Ascending aorta (tissue), 2 donors: ENCODE measurements around the gene CHAF1A. TPM values are rescaled to one million over a fixed set of nuclear protein-coding genes. Genes with fewer than 3 reads are reported as not detected.

ENCODE experiments used
- DNase-seq, 2 donors: peaks; one replicate each; pipeline ENCODE4 v3.0.0-alpha.2; 2019; ENCODE audit warnings: low spot score in 2 of 2
- H3K27ac ChIP-seq, 2 donors: fragments of 200-600 bp; sonication (generic); one replicate each; pipeline ENCODE4 v1.5.1; 2016 to 2017; ENCODE audit warnings: mild to moderate bottlenecking in 1 of 2
- H3K27me3 ChIP-seq: fragments of 200-600 bp; sonication (generic); one replicate; pipeline ENCODE4 v1.5.1; 2017
- H3K36me3 ChIP-seq, 2 donors: fragments of 200-600 bp; sonication (generic); one replicate each; pipeline ENCODE4 v1.5.1; 2016
- H3K4me1 ChIP-seq, 2 donors: fragments of 200-600 bp; sonication (generic); one replicate each; pipeline ENCODE4 v1.5.1; 2016 to 2017; ENCODE audit warnings: mild to moderate bottlenecking in 1 of 2
- H3K4me3 ChIP-seq, 2 donors: fragments of 200-600 bp; sonication (generic); one replicate each; pipeline ENCODE4 v1.5.1; 2016 to 2017; ENCODE audit warnings: mild to moderate bottlenecking in 1 of 2
- H3K9me3 ChIP-seq, 2 donors: fragments of 200-600 bp; sonication (generic); one replicate each; pipeline ENCODE4 v1.5.1; 2016
- intact Hi-C: fragments of 100-400 bp; cut with DNase I; formaldehyde crosslinking; loops from one replicate; pipeline ENCODE4 v1.15.1; 2023
- total RNA-seq: library from RNA; depleted of rRNA; stranded (reverse); fragments of >200 nt; gene quantifications from one replicate; pipeline ENCODE4 v1.1.0, GENCODE V29; 2016
- TF ChIP-seq, protein P1 (sequence below), 3 experiments: fragments of 200-600 bp in 2 of 3; fragments of 450-650 bp in 1 of 3; sonication (generic) in 2 of 3; IDR thresholded peaks; one replicate each; pipeline ENCODE4 v1.5.1; 2016 to 2019; ENCODE audit warnings: antibody characterized with exemption in 3 of 3, mild to moderate bottlenecking in 1 of 3, moderate library complexity in 1 of 3

The CHAF1A gene
- total RNA-seq, 1 donor from 2014 or later: 0.85 TPM

DNA sequence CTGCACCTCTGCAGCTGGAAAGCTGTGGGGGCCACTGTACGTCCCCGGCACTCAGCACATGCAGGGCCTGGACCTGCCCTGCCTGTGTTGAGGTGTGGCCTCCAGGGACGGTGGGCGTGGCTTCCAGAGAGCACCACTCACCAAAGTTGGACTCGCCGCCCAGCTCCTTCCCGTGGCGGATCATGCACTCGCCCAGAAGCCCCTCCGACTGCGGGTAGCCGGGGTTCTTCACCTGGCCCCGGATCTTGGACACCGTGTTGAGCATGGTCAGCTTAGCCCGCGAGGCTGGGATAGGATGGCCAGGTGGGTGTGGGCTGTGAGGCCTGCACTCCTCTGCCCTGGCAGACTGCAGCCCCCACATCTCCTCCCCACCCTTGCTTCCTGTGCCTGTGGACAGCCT lies 37.1 kb upstream of the CHAF1A start:
- Histone ChIP-seq H3K36me3 (peaks cover 51 to 64% of the 10 kb centered on the region in 2 donors), H3K27me3 (no peaks in the 10 kb centered on the region), H3K4me1 (peaks cover 0 to 14% of the 10 kb centered on the region in 2 donors), H3K9me3 (no peaks in the 10 kb centered on the region), H3K4me3 (no peak overlapping the region), H3K27ac (no peak overlapping the region)
- TF ChIP-seq, protein P1, sequence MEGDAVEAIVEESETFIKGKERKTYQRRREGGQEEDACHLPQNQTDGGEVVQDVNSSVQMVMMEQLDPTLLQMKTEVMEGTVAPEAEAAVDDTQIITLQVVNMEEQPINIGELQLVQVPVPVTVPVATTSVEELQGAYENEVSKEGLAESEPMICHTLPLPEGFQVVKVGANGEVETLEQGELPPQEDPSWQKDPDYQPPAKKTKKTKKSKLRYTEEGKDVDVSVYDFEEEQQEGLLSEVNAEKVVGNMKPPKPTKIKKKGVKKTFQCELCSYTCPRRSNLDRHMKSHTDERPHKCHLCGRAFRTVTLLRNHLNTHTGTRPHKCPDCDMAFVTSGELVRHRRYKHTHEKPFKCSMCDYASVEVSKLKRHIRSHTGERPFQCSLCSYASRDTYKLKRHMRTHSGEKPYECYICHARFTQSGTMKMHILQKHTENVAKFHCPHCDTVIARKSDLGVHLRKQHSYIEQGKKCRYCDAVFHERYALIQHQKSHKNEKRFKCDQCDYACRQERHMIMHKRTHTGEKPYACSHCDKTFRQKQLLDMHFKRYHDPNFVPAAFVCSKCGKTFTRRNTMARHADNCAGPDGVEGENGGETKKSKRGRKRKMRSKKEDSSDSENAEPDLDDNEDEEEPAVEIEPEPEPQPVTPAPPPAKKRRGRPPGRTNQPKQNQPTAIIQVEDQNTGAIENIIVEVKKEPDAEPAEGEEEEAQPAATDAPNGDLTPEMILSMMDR (IDR thresholded peaks at IDR 0.05): no peak
- intact Hi-C loops: no loop called here
- no peak for DNase-seq

DNA sequence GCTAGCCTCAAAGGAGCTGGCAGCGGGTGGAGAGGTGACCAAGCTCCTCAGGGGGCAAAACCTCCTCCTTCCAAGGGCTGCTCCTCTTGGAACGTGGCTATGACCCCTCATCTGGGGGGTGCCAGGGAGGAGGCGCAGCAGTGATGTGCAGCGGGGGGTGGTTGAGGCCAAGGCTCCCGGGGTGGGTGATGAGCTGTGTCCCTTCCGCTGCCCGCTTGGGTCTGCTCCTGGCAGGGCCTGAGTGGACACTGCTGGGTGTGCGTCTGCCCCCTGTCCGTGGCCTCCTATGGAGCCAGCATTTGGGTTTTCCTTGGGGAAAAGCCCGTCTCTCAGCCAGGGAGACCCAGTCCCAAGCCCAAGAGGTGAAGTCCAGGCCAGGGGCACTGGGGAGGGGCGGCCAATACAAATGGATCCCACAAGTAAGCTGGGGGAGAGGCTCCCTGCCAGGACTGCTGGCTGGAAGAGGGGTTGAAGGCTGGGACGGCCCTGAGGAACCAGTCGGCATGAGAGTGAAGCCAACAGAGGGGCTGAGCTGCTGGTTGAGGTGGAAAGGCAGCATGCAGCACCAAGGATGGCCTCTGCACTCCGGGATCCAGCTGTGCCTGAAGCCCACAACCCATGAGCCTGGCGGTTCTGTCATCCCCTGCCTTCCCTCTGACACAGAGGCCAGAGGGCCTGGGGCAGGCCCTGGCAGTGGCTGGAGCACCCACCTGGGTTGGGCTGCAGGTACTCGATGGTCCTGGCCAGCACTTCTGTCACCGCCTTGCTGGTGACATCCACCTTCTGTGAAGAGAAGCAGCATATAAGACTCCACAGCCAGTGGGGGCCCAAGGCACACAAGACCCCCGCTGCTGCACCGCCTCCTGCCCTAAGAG lies 36.4 kb upstream of the CHAF1A start:
- no peak for DNase-seq
- Histone ChIP-seq H3K4me1 (peaks cover 0 to 21% of the 10 kb centered on the region in 2 donors), H3K27me3 (no peaks in the 10 kb centered on the region), H3K4me3 (no peak overlapping the region), H3K9me3 (no peaks in the 10 kb centered on the region), H3K27ac (no peak overlapping the region), H3K36me3 (peaks cover 44 to 57% of the 10 kb centered on the region in 2 donors)
- TF ChIP-seq, protein P1 (IDR thresholded peaks at IDR 0.05): no peak
- intact Hi-C loops: no loop called here

DNA sequence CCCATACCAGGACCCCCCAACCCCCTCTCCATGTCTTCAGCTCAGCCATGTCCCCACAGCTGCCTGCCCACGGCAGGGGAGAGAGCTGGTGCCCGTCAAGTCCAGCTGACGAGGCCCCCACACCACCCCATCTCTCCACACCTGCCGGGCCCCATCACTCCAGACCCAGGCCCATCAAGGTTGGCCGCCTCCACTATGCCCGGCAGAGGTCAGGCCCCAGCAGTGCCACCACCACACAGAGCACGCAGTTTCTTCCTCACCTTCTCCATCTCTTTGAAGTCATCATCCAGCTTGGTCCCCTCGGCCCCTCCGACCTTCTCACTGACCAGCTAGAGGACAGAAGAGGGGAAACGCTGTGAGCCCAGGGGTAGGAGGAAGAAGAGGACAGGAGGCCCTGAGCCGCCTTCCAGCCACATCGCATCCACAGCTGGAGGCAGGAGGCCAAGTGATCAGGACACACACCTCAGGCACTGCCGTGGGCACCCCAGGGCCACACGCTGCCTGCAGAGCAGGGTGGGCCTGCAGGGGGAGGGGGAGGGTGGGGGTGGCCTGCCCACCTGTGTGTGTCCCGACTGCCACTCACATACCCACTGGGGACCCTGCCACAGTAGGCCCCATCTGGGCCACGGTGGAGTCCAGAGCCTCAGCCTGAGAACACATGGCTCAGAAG lies 35.6 kb upstream of the CHAF1A start:
- no peak overlapping the region for H3K4me3 ChIP-seq
- intact Hi-C loops: no loop called here
- TF ChIP-seq, protein P1 (IDR thresholded peaks at IDR 0.05): no peak
- H3K9me3 ChIP-seq: no peaks in the 10 kb centered on the region
- peaks cover 4 to 29% of the 10 kb centered on the region in 2 donors for H3K4me1 ChIP-seq
- H3K27me3 ChIP-seq: no peaks in the 10 kb centered on the region
- no peak overlapping the region for H3K27ac ChIP-seq
- peaks cover 37 to 50% of the 10 kb centered on the region in 2 donors for H3K36me3 ChIP-seq
- no peak for DNase-seq

DNA sequence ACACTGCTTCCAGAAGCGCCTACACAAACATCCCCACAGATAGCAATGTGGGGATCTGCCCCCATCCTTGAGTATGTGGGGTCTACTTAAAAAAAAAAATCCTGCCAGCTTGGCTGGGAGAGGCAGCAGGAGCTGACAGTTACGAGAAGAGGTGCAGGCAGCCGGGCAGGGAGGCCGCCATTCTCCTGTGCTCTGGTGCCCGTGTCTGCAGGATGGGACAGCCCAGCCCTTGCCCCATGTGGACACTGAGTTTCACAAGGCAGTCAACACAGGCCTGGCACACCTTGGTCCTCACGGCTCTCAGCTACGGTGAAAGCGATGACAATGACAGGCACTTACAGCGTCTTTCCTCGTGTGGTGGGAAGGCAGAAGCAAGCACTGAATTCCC lies 35.1 kb upstream of the CHAF1A start:
- intact Hi-C loops: no loop called here

DNA sequence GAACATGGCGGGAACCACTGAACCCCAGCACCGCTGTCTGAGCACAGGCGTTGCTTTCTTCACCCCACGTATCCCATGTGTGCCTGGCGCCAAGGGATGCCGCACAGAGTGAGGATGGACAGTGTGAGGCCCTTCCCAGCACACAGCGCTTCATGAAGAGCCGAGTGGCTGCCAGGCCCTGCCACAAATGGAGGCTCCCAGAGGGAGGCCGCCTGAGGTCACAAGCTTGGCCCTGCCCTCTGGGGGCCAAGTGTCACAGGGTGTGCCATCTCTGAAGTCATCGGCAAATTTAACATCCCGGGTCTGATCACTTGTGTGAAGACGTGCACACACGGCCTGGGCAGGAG lies 34.7 kb upstream of the CHAF1A start:
- Histone ChIP-seq H3K9me3 (no peaks in the 10 kb centered on the region), H3K4me1 (peaks cover 12 to 38% of the 10 kb centered on the region in 2 donors), H3K36me3 (peaks cover 27 to 40% of the 10 kb centered on the region in 2 donors), H3K27me3 (no peaks in the 10 kb centered on the region), H3K27ac (no peak overlapping the region), H3K4me3 (no peak overlapping the region)
- intact Hi-C loops: no loop called here
- no peak for DNase-seq
- TF ChIP-seq, protein P1 (IDR thresholded peaks at IDR 0.05): no peak

More for the DNA sequence above, 35.1 kb upstream of the CHAF1A start:
- TF ChIP-seq, protein P1 (IDR thresholded peaks at IDR 0.05): no peak
- Histone ChIP-seq H3K4me1 (peaks cover 7 to 34% of the 10 kb centered on the region in 2 donors), H3K27ac (no peak overlapping the region), H3K27me3 (no peaks in the 10 kb centered on the region), H3K9me3 (no peaks in the 10 kb centered on the region), H3K36me3 (peaks cover 31 to 44% of the 10 kb centered on the region in 2 donors), H3K4me3 (no peak overlapping the region)
- no peak for DNase-seq
